OCI-LY1 (cell line): ENCODE measurements around the gene TACR1.

Experiments
- H2AFZ ChIP-seq: fragments of 200-600 bp; sonication (generic), shearing (Covaris generic); 2 replicates; pipeline ENCODE4 v1.6.0; 2014; ENCODE audit warnings: antibody characterized with exemption, mild to moderate bottlenecking, low read length
- H3F3A ChIP-seq: fragments of 200-600 bp; sonication (generic), shearing (Covaris generic); 2 replicates; pipeline ENCODE4 v1.6.0; 2014; ENCODE audit warnings: mild to moderate bottlenecking, antibody characterized with exemption, low read length, moderate library complexity; ENCODE audit not compliant: insufficient read depth
- H3K27ac ChIP-seq: fragments of 200-600 bp; sonication (generic); 2 replicates; pipeline ENCODE4 v1.5.1; 2014; ENCODE audit warnings: low read length, mixed run types, mild to moderate bottlenecking, low read depth; ENCODE audit not compliant: poor library complexity, severe bottlenecking
- H3K27me3 ChIP-seq: fragments of 200-600 bp; sonication (generic); 2 replicates; pipeline ENCODE4 v1.6.0; 2014; ENCODE audit warnings: antibody characterized with exemption, mild to moderate bottlenecking, low read length, moderate library complexity; ENCODE audit not compliant: insufficient read depth
- H3K36me3 ChIP-seq: fragments of 200-600 bp; sonication (generic); 2 replicates; pipeline ENCODE4 v1.6.1; 2014; ENCODE audit warnings: mild to moderate bottlenecking, antibody characterized with exemption, low read length, moderate library complexity, mixed read lengths; ENCODE audit not compliant: insufficient read depth
- H3K4me1 ChIP-seq: fragments of 200-600 bp; sonication (generic); 2 replicates; pipeline ENCODE4 v1.5.1; 2014; ENCODE audit warnings: mild to moderate bottlenecking, low read length, moderate library complexity; ENCODE audit not compliant: insufficient read depth, severe bottlenecking
- H3K4me2 ChIP-seq: fragments of 200-600 bp; sonication (generic), shearing (Covaris generic); 2 replicates; pipeline ENCODE4 v1.6.1; 2014; ENCODE audit warnings: low read length
- H3K4me3 ChIP-seq: fragments of 200-600 bp; sonication (generic); 2 replicates; pipeline ENCODE4 v1.5.1; 2014; ENCODE audit warnings: low read length, low read depth, mild to moderate bottlenecking, mixed read lengths; ENCODE audit not compliant: poor library complexity, severe bottlenecking
- H3K79me2 ChIP-seq: fragments of 200-600 bp; shearing (Covaris generic); 2 replicates; pipeline ENCODE4 v1.6.1; 2016; ENCODE audit warnings: mixed run types, low read length, mixed read lengths; ENCODE audit not compliant: insufficient read depth
- H3K9ac ChIP-seq: fragments of 200-600 bp; sonication (generic), shearing (Covaris generic); 2 replicates; pipeline ENCODE4 v1.6.1; 2014; ENCODE audit warnings: mild to moderate bottlenecking, low read length, mixed read lengths
- H3K9me2 ChIP-seq: fragments of 200-600 bp; sonication (generic), shearing (Covaris generic); 2 replicates; pipeline ENCODE4 v1.6.1; 2014; ENCODE audit warnings: low read depth, mild to moderate bottlenecking, low read length, mixed read lengths
- H3K9me3 ChIP-seq: fragments of 200-600 bp; shearing (Covaris generic); 2 replicates; pipeline ENCODE4 v1.6.1; 2014; ENCODE audit warnings: low read length, mixed read lengths
- H4K20me1 ChIP-seq: fragments of 200-600 bp; sonication (generic), shearing (Covaris generic); 2 replicates; pipeline ENCODE4 v1.6.0; 2016; ENCODE audit warnings: mild to moderate bottlenecking, low read length; ENCODE audit not compliant: insufficient read depth
- CTCF ChIP-seq: fragments of 200-600 bp; sonication (generic), shearing (Covaris generic); IDR thresholded peaks from 2 replicates; pipeline ENCODE4 v1.5.1; 2017; ENCODE audit warnings: mild to moderate bottlenecking, antibody characterized with exemption, low read length, moderate library complexity, mixed read lengths
- EZH2 ChIP-seq: fragments of 200-600 bp; sonication (generic), shearing (Covaris generic); IDR thresholded peaks from 2 replicates; pipeline ENCODE4 v1.8.0; 2017; ENCODE audit warnings: borderline replicate concordance, mixed run types, mild to moderate bottlenecking, antibody characterized with exemption, low read length, moderate library complexity, mixed read lengths

The TACR1 gene

GRCh38 chr2:75055820-75056675 lies 143.3 kb downstream of the TACR1 start:
- Histone ChIP-seq H3K4me2 (no peak overlapping the region), H3K27ac (no peak overlapping the region), H3K4me3 (no peak overlapping the region), H3K4me1 (no peaks in the 10 kb centered on the region), H4K20me1 (no peaks in the 10 kb centered on the region), H3K27me3 (no peaks in the 10 kb centered on the region), H3K79me2 (no peaks in the 10 kb centered on the region), H3K9me3 (no peaks in the 10 kb centered on the region), H3F3A (no peaks in the 10 kb centered on the region), H2AFZ (no peak overlapping the region), H3K9ac (no peak overlapping the region), H3K36me3 (no peaks in the 10 kb centered on the region), H3K9me2 (no peaks in the 10 kb centered on the region)
- TF ChIP-seq EZH2, result no peak
- TF ChIP-seq CTCF, result no peak

GRCh38 chr2:75055142-75055819 lies 144.0 kb downstream of the TACR1 start:
- H3K9me3 ChIP-seq, result no peaks in the 10 kb centered on the region
- no peak for TF ChIP-seq CTCF
- TF ChIP-seq EZH2, result no peak
- no peaks in the 10 kb centered on the region for H3F3A ChIP-seq
- no peaks in the 10 kb centered on the region for H3K9me2 ChIP-seq
- H3K4me2 ChIP-seq, result no peak overlapping the region
- no peak overlapping the region for H2AFZ ChIP-seq
- H3K36me3 ChIP-seq, result no peaks in the 10 kb centered on the region
- H3K4me3 ChIP-seq, result no peak overlapping the region
- H3K27me3 ChIP-seq, result no peaks in the 10 kb centered on the region
- no peak overlapping the region for H3K27ac ChIP-seq
- H3K79me2 ChIP-seq, result no peaks in the 10 kb centered on the region
- no peaks in the 10 kb centered on the region for H3K4me1 ChIP-seq
- no peak overlapping the region for H3K9ac ChIP-seq
- no peaks in the 10 kb centered on the region for H4K20me1 ChIP-seq

GRCh38 chr2:75054296-75054695 lies 145.0 kb downstream of the TACR1 start:
- no peaks in the 10 kb centered on the region for H4K20me1 ChIP-seq
- no peaks in the 10 kb centered on the region for H3K9me2 ChIP-seq
- H3K9ac ChIP-seq, result no peak overlapping the region
- no peaks in the 10 kb centered on the region for H3K27me3 ChIP-seq
- H3K27ac ChIP-seq, result no peak overlapping the region
- H3K36me3 ChIP-seq, result no peaks in the 10 kb centered on the region
- H3K9me3 ChIP-seq, result no peaks in the 10 kb centered on the region
- no peaks in the 10 kb centered on the region for H3K79me2 ChIP-seq
- no peaks in the 10 kb centered on the region for H3F3A ChIP-seq
- H3K4me3 ChIP-seq, result no peak overlapping the region
- no peak overlapping the region for H3K4me2 ChIP-seq
- no peaks in the 10 kb centered on the region for H3K4me1 ChIP-seq
- no peak overlapping the region for H2AFZ ChIP-seq
- TF ChIP-seq EZH2 (no peak), CTCF (no peak)
